H1 (cell line): ENCODE data around the gene PRICKLE3.

ENCODE experiments used
- CTCF ChIP-seq, 3 experiments: IDR thresholded peaks; 1 replicate in 2 of 3; 2 replicates in 1 of 3; pipeline versions ENCODE4 v1.5.1 to v1.6.1; 2011; ENCODE audit warnings: low read length in 3 of 3, mild to moderate bottlenecking in 3 of 3, inconsistent platforms in 2 of 3, low read depth in 1 of 3, moderate library complexity in 1 of 3; ENCODE audit not compliant: insufficient read depth in 1 of 3; ENCODE audit errors: control extremely low read depth in 1 of 3
- EP300 ChIP-seq, 2 experiments: IDR thresholded peaks; 1 replicate in 1 of 2; 2 replicates in 1 of 2; pipeline ENCODE4 v1.6.1; 2011 to 2012; ENCODE audit warnings: low read depth in 2 of 2, low read length in 2 of 2, mild to moderate bottlenecking in 2 of 2, borderline replicate concordance in 1 of 2, inconsistent platforms in 1 of 2, moderate library complexity in 1 of 2
- SP1 ChIP-seq: IDR thresholded peaks from 2 replicates; pipeline ENCODE4 v1.6.1; 2011; ENCODE audit warnings: low read depth, low read length
- TF ChIP-seq, protein P1 (sequence below): IDR thresholded peaks from 2 replicates; pipeline ENCODE4 v1.6.1; 2011; ENCODE audit warnings: low read length, improper control_type of control experiment

- no peak for TF ChIP-seq CTCF (IDR thresholded peaks at IDR 0.05; ENCODE audit: control extremely low read depth in 1 of 3, insufficient read depth in 1 of 3, low read depth in 1 of 3, low read length in 3 of 3)
- TF ChIP-seq, protein P1, sequence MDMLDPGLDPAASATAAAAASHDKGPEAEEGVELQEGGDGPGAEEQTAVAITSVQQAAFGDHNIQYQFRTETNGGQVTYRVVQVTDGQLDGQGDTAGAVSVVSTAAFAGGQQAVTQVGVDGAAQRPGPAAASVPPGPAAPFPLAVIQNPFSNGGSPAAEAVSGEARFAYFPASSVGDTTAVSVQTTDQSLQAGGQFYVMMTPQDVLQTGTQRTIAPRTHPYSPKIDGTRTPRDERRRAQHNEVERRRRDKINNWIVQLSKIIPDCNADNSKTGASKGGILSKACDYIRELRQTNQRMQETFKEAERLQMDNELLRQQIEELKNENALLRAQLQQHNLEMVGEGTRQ: no peak
- no peak for TF ChIP-seq SP1
- no peak for TF ChIP-seq EP300 (IDR thresholded peaks at IDR 0.05; ENCODE audit: borderline replicate concordance in 1 of 2, low read depth in 2 of 2, low read length in 2 of 2)
These were observed 838 bp upstream of the PRICKLE3 start for GRCh38 chrX:49187028-49187394.
